HG02885 (cell line): ENCODE data around the gene PIK3AP1.

Source experiments
- ATAC-seq: cut with Tn5 transposase; IDR thresholded peaks from one replicate; pipeline ENCODE4 v1.9.1; 2021; ENCODE audit warnings: mild to moderate bottlenecking; ENCODE audit not compliant: unreplicated experiment, poor library complexity

PIK3AP1 gene

GRCh38 chr10:96619120-96619519 is 101.2 kb downstream of the PIK3AP1 start:
- ATAC-seq = no peak

DNA sequence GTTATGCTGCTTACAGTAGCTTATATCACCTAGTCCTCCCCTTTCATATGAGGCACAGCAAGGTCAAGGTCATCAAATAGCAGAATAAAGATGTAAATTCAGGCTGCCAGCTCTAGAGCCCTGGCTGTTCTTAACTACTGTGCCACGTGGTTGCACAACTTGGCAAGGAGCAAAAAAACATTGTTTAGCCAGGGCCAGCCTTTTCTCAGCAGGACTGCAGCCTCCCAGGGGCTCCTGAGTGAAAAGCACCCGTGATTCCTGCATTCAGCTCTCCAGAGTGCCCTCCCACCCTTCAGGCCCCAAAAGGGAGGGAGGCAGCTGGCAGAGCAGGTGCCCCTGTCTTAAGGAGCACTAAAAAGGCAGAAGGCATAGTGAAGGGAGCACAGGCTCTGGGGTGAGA is 101.7 kb downstream of the PIK3AP1 start:
- ATAC-seq = no peak

GRCh38 chr10:96616961-96617360 is 103.4 kb downstream of the PIK3AP1 start:
- ATAC-seq = no peak

DNA sequence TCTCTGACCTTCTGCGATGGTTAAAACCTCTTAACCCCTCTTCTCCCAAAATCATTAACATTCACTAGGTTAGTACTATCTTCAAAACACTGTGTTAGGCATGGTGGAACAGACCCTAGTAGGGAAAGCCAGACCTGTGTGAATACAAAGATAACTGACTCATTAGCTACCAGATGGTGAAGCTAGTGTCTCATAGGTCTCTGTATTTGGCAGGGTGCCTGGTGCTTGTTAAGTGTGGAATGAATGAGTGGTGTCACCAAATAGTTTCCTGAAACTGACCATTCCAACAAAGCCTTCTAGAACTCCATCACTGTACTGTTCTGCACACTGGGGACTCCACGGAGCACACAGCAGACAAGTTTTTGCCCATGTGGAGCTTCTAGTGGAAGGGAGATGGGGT is 105.8 kb downstream of the PIK3AP1 start:
- no peak for ATAC-seq

DNA sequence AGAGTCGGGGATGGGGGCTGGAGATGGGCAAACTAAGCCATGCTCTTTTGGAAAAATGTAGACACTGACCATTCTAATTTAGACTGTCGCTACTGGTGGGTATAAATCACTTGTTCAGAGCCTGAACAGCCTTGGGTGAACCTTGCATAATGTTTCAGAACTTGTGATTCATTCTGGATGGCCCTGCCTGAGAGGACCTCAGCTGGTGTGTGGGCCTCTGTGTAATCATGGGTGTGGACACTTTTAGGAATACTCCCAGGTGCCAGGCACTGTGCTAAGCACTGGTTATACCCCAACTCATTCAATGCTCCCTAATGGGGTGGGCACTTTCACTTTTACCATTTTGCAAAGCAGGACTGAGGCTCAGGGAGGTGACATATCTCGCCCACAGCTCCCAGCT is 106.7 kb downstream of the PIK3AP1 start:
- ATAC-seq = no peak

- ATAC-seq = no peak
Observed at GRCh38 chr10:96612055-96612830, 108.1 kb downstream of the PIK3AP1 start.

DNA sequence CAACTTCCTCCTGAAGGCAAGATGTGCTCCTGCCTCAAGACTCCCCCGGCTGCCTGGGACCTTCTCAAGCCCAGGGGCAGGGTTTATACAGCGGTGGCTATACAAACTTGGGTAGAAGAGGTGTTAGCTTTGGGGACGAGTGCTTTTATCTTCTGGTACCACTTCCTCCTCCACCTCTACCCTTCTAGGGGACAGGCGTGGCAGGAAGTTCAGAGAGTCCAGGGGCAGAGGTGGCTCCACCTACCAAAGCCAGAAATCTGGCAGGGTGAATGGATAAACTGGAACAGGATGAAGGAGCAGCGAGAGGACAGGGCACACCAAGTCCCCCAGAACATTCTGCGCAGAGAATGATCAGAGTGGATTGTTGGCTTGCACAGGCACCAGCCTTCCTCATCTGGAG is 109.5 kb downstream of the PIK3AP1 start:
- ATAC-seq = no peak

- no peak for ATAC-seq
Observed at GRCh38 chr10:96609510-96609909, 110.8 kb downstream of the PIK3AP1 start.

- ATAC-seq = no peak
Observed at GRCh38 chr10:96608805-96609204, 111.5 kb downstream of the PIK3AP1 start.

GRCh38 chr10:96608262-96608661 is 112.1 kb downstream of the PIK3AP1 start:
- no peak for ATAC-seq

- no peak for ATAC-seq
Observed at GRCh38 chr10:96606946-96607345, 113.4 kb downstream of the PIK3AP1 start.

DNA sequence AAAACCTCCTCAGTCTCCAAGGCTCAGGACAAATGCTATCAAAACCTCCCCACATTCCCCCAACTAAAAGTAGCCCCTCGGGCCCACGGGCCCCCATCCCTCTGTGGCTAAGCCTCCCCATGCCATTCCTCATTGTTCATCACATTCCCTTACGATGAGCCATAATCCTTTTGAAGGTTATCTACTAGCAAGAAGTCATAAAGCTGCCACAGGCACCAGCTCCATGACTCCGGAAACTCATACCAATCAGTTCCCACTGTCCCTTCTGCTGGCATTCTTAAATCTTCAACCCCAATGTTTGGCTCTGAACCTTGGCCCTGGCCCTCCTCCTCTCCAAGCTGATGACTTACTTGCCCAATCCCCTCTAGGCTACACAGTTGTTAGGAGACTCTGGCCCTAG is 114.1 kb downstream of the PIK3AP1 start:
- ATAC-seq = no peak

GRCh38 chr10:96600337-96600736 is 120.0 kb downstream of the PIK3AP1 start:
- no peak for ATAC-seq

- ATAC-seq = no peak
Observed at GRCh38 chr10:96598846-96599245, 121.5 kb downstream of the PIK3AP1 start.

GRCh38 chr10:96596422-96597407 is 123.6 kb downstream of the PIK3AP1 start:
- no peak for ATAC-seq

DNA sequence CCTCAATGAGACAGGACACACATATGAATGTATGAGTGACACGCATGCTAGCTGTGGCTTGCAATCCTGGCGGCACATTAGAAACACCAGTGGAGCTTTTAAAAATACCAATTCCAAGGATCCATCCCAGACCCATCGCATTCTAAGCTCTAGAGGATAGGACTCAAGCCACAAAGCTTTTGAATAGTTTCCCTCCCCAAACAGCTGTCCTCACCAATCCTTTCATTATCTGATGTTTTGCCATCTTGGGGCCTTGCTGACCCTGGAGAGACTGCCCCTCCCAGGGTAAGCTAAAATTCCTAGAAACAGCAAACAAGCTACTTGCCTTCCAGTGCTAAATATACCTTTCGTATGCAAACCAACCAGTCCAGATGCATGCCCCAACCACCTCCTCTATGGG is 124.6 kb downstream of the PIK3AP1 start:
- no peak for ATAC-seq

GRCh38 chr10:96591946-96592345 is 128.4 kb downstream of the PIK3AP1 start:
- ATAC-seq = no peak

- peak; percentile 36 for ATAC-seq
Observed at GRCh38 chr10:96588616-96589419, 131.5 kb downstream of the PIK3AP1 start.

DNA sequence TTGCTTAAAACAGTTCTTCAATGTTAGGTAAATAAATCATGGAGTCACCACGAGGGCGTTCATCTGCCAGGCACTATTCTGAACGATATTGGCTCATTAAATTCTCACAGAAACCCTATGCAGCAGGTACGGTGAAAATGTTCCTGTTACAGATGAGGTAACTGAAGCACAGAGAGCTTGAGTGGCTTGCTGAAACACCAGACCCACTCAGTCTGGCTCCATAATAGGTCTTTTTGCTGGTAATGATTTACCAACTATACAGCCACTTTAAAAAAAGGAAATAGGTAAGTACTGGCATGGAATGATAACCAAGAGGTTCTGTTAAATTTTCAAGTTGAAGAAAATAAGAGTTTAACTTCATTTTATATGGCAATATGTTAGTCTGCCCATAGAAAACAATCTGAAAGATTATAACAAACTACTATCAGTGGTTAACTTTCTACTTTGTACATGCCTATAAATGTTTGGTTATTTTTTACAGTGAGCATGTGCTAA is 132.2 kb downstream of the PIK3AP1 start:
- no peak for ATAC-seq
